ENCODE data around the gene TMEM25. TPM values are rescaled to one million over a fixed set of nuclear protein-coding genes. Genes with fewer than 3 reads are reported as not detected.

Gene TMEM25
- total RNA-seq, 4 donors from 2014 or later, result 36.9 to 57.1 (median 51.8) TPM

- no peak overlapping the region for H3K4me3 ChIP-seq
- H3K27ac ChIP-seq, result no peak overlapping the region
- 83 to 90% methylated on average over 2 of the region's 6 CpGs for WGBS, 2 donors (ENCODE audit: low coverage in 1 of 2)
- peaks cover 0 to 98% of the 10 kb centered on the region in 2 donors for H3K36me3 ChIP-seq
- H3K27me3 ChIP-seq, result no peaks in the 10 kb centered on the region
- H3K9me3 ChIP-seq, result no peaks in the 10 kb centered on the region
- ATAC-seq, result no peak
- TF ChIP-seq POLR2AphosphoS5 (IDR thresholded peaks at IDR 0.05) (no peak), EP300 (IDR thresholded peaks at IDR 0.05) (no peak), POLR2A (IDR thresholded peaks at IDR 0.05) (no peak)
- TF ChIP-seq, protein P1, sequence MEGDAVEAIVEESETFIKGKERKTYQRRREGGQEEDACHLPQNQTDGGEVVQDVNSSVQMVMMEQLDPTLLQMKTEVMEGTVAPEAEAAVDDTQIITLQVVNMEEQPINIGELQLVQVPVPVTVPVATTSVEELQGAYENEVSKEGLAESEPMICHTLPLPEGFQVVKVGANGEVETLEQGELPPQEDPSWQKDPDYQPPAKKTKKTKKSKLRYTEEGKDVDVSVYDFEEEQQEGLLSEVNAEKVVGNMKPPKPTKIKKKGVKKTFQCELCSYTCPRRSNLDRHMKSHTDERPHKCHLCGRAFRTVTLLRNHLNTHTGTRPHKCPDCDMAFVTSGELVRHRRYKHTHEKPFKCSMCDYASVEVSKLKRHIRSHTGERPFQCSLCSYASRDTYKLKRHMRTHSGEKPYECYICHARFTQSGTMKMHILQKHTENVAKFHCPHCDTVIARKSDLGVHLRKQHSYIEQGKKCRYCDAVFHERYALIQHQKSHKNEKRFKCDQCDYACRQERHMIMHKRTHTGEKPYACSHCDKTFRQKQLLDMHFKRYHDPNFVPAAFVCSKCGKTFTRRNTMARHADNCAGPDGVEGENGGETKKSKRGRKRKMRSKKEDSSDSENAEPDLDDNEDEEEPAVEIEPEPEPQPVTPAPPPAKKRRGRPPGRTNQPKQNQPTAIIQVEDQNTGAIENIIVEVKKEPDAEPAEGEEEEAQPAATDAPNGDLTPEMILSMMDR (IDR thresholded peaks at IDR 0.05), result no peak
- H3K4me1 ChIP-seq, result peaks cover 0 to 9% (median 0%) of the 10 kb centered on the region in 3 donors
Observed at GRCh38 chr11:118519549-118519948, 11.4 kb upstream of the TMEM25 start.

- peaks cover 0 to 9% (median 0%) of the 10 kb centered on the region in 3 donors for H3K4me1 ChIP-seq
- H3K4me3 ChIP-seq, result no peak overlapping the region
- ATAC-seq, result no peak
- TF ChIP-seq, protein P1 (IDR thresholded peaks at IDR 0.05), result no peak
- no peak for TF ChIP-seq EP300 (IDR thresholded peaks at IDR 0.05)
- TF ChIP-seq POLR2A (IDR thresholded peaks at IDR 0.05), result no peak
- no peak for TF ChIP-seq POLR2AphosphoS5 (IDR thresholded peaks at IDR 0.05)
- WGBS, 2 donors (ENCODE audit: low coverage in 1 of 2), result 72 to 78% methylated on average over 4 to 9 of the region's 13 CpGs
- H3K36me3 ChIP-seq, result peaks cover 0 to 83% of the 10 kb centered on the region in 2 donors
- no peaks in the 10 kb centered on the region for H3K27me3 ChIP-seq
- no peaks in the 10 kb centered on the region for H3K9me3 ChIP-seq
- peak overlapping the region in 2 of 4 donors; percentile 31 to 53 for H3K27ac ChIP-seq
Observed at GRCh38 chr11:118521892-118522311, 9.1 kb upstream of the TMEM25 start.

GRCh38 chr11:118522571-118523072 is 8.4 kb upstream of the TMEM25 start:
- WGBS, 2 donors (ENCODE audit: low coverage in 1 of 2), result 36 to 44% methylated on average over 5 to 6 of the region's 6 CpGs
- no peaks in the 10 kb centered on the region for H3K9me3 ChIP-seq
- no peak for ATAC-seq
- H3K4me3 ChIP-seq, result no peak overlapping the region
- H3K36me3 ChIP-seq, result peaks cover 0 to 77% of the 10 kb centered on the region in 2 donors
- H3K4me1 ChIP-seq, result peaks cover 0 to 9% (median 0%) of the 10 kb centered on the region in 3 donors
- TF ChIP-seq, protein P1 (IDR thresholded peaks at IDR 0.05), result peak in 1 of 4 experiments; percentile 30
- TF ChIP-seq POLR2AphosphoS5 (IDR thresholded peaks at IDR 0.05) (no peak), EP300 (IDR thresholded peaks at IDR 0.05) (no peak), POLR2A (IDR thresholded peaks at IDR 0.05) (no peak)
- peak overlapping the region in 2 of 4 donors; percentile 31 to 53 for H3K27ac ChIP-seq
- H3K27me3 ChIP-seq, result no peaks in the 10 kb centered on the region

- peaks cover 0 to 61% of the 10 kb centered on the region in 2 donors for H3K36me3 ChIP-seq
- ATAC-seq, result no peak
- TF ChIP-seq POLR2A (IDR thresholded peaks at IDR 0.05), result no peak
- TF ChIP-seq EP300 (IDR thresholded peaks at IDR 0.05), result no peak
- TF ChIP-seq POLR2AphosphoS5 (IDR thresholded peaks at IDR 0.05), result no peak
- TF ChIP-seq, protein P1 (IDR thresholded peaks at IDR 0.05), result no peak
- H3K4me3 ChIP-seq, result no peak overlapping the region
- no peaks in the 10 kb centered on the region for H3K27me3 ChIP-seq
- no peak overlapping the region for H3K27ac ChIP-seq
- H3K4me1 ChIP-seq, result peaks cover 0 to 19% (median 0%) of the 10 kb centered on the region in 3 donors
- no peaks in the 10 kb centered on the region for H3K9me3 ChIP-seq
Observed at GRCh38 chr11:118524356-118524755, 6.6 kb upstream of the TMEM25 start.

DNA sequence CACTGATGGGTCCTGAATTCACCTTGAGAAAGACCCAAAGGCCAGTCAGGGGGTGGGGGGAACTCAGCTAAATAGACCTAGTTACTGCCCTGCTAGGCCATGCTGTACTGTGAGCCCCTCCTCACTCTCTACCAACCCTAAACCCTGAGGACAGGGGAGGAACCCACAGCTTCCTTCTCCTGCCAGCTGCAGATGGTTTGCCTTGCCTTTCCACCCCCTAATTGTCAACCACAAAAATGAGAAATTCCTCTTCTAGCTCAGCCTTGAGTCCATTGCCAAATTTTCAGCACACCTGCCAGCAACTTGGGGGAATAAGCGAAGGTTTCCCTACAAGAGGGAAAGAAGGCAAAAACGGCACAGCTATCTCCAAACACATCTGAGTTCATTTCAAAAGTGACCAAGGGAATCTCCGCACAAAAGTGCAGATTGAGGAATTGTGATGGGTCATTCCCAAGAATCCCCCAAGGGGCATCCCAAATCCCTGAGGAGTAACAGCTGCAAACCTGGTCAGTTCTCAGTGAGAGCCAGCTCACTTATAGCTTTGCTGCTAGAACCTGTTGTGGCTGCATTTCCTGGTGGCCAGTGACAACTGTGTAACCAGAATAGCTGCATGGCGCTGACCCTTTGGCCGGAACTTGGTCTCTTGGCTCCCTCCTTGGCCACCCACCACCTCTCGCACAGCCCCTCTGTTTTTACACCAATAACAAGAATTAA is 6.1 kb upstream of the TMEM25 start:
- H3K4me1 ChIP-seq, result peaks cover 0 to 25% (median 5%) of the 10 kb centered on the region in 3 donors
- no peak for ATAC-seq
- H3K27me3 ChIP-seq, result no peaks in the 10 kb centered on the region
- no peaks in the 10 kb centered on the region for H3K9me3 ChIP-seq
- TF ChIP-seq POLR2AphosphoS5 (IDR thresholded peaks at IDR 0.05) (no peak), POLR2A (IDR thresholded peaks at IDR 0.05) (no peak), EP300 (IDR thresholded peaks at IDR 0.05) (no peak)
- TF ChIP-seq, protein P1 (IDR thresholded peaks at IDR 0.05), result no peak
- H3K4me3 ChIP-seq, result no peak overlapping the region
- WGBS, 2 donors (ENCODE audit: low coverage in 1 of 2), result 73 to 83% methylated on average over 3 of the region's 6 CpGs
- H3K36me3 ChIP-seq, result peaks cover 0 to 55% of the 10 kb centered on the region in 2 donors
- H3K27ac ChIP-seq, result no peak overlapping the region
